Measurements from ENCODE around the gene PDPK1. TPM values are rescaled to one million over a fixed set of nuclear protein-coding genes. Genes with fewer than 3 reads are reported as not detected.
"Not testable (repeated sequence)": the region's sequence is repeated elsewhere in the genome, so short reads cannot be mapped to it uniquely, and the experiment has no call there.

PDPK1 gene
- polyA plus RNA-seq, 1 experiment = 32.4 TPM

DNA sequence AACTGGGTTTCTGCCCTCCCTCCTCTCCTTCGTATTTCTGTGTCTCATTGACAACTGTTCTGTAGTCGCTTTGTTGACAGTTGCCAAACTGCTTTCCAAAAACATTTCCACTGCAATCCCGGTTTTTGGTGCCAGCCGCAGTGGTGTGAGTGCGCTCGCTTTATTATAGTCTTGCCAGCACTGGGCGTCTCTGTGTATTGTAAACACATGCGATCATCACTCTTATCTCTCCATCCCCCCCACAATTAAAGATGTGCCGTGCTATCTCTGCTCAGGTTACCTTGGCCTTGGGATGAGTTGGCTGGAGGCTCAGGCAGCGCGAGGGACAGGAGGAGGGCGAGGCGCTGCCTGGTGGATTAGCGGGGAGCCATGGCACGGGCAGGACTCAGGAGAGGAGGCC is 19.3 kb downstream of the PDPK1 start:
- POLR2A ChIA-PET; H3K4me3 ChIP-seq (ENCODE audit: low read depth, low read length); CTCF ChIA-PET; H3K27ac ChIP-seq (ENCODE audit: low read depth, low read length); H3K27me3 ChIP-seq (ENCODE audit: control insufficient read depth, insufficient read depth, low read length); DNase-seq (ENCODE audit: low read depth, low spot score); H3K9me3 ChIP-seq (ENCODE audit: control insufficient read depth, insufficient read depth, low read length): not testable (repeated sequence)

DNA sequence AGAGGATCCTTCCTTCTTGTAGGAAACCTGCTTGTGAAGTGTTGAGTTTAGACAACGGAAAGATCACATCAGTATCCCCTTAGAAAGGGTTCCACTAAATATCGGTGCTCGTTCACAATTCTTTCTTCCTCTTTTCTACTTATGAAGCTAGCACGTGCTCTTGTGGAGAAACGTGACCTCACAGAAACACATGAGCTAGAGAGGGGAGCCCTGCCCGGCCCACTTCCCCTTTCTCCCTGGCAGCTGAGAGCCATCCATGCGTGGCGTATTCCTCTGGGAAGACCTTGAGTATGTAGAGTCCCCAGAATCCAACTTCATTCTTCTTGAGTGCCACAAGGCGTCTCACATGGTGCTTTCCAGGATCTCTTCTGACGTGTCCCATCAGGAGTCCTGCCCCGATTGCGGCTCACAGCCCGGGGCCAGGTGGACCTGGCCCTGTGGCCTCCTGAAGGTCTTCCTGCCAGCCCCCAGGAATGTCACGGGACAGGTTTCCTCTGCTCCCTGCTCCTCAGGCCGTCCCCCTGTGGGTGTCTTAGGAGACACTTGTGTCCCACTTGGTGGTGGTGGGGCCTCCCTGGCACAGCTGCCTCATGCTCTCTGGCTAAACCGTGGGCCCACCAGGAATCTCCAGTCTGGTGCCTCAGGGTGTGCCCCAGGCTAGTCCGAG is 22.4 kb downstream of the PDPK1 start:
- H3K9me3 ChIP-seq (ENCODE audit: control insufficient read depth, insufficient read depth, low read length); H3K27ac ChIP-seq (ENCODE audit: low read depth, low read length); H3K4me3 ChIP-seq (ENCODE audit: low read depth, low read length); POLR2A ChIA-PET; CTCF ChIA-PET; H3K27me3 ChIP-seq (ENCODE audit: control insufficient read depth, insufficient read depth, low read length); DNase-seq (ENCODE audit: low read depth, low spot score): not testable (repeated sequence)

DNA sequence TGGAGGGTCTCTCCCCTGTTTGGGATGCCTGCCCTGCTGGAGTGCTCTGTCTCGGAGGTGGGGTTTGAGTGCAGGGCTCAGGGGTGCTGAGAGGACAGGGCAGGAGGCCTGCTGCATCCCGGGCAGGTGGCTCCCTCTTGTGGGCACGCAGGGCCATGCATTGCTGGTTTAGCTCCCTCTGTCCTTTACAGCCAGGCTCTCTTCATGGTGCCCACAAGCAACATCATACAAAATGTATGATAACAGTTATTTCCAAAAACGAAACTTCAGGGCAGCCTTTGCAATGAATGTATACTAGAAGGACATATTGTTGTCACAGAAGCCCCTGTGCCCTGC is 22.9 kb downstream of the PDPK1 start:
- DNase-seq (ENCODE audit: low read depth, low spot score); H3K27me3 ChIP-seq (ENCODE audit: control insufficient read depth, insufficient read depth, low read length); H3K9me3 ChIP-seq (ENCODE audit: control insufficient read depth, insufficient read depth, low read length); POLR2A ChIA-PET; H3K27ac ChIP-seq (ENCODE audit: low read depth, low read length); H3K4me3 ChIP-seq (ENCODE audit: low read depth, low read length); CTCF ChIA-PET: not testable (repeated sequence)
- peak; percentile 33; the same call in 1 of the 2 replicates for TF ChIP-seq CTCF (IDR thresholded peaks at IDR 0.05; ENCODE audit: low read depth, low read length)

- H3K4me3 ChIP-seq (ENCODE audit: low read depth, low read length); CTCF ChIA-PET; H3K27me3 ChIP-seq (ENCODE audit: control insufficient read depth, insufficient read depth, low read length); DNase-seq (ENCODE audit: low read depth, low spot score); H3K27ac ChIP-seq (ENCODE audit: low read depth, low read length); POLR2A ChIA-PET; H3K9me3 ChIP-seq (ENCODE audit: control insufficient read depth, insufficient read depth, low read length): not testable (repeated sequence)
These were observed 29.7 kb downstream of the PDPK1 start for GRCh38 chr16:2567506-2567905.

GRCh38 chr16:2568573-2568972 is 30.8 kb downstream of the PDPK1 start:
- CTCF ChIA-PET; POLR2A ChIA-PET; H3K4me3 ChIP-seq (ENCODE audit: low read depth, low read length); H3K27me3 ChIP-seq (ENCODE audit: control insufficient read depth, insufficient read depth, low read length); DNase-seq (ENCODE audit: low read depth, low spot score); H3K27ac ChIP-seq (ENCODE audit: low read depth, low read length); H3K9me3 ChIP-seq (ENCODE audit: control insufficient read depth, insufficient read depth, low read length): not testable (repeated sequence)

DNA sequence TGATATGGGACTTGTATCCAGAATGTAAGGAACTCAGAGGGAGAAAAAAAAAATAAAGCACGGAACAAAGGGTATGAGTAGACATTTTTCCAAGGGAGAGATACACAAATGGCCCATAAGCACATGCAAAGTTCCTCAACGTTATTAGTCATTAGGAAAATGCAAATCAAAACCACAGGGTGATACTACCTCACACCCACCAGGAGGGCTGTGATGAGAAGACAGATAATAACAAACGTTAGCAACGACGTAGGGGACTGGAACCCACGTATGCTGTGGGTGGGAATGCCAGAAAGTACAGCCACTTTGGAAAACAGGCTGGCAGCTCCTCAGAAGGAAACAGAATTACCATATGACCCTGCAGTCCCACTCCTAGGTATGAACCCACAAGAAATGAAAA is 34.9 kb downstream of the PDPK1 start:
- H3K4me3 ChIP-seq (ENCODE audit: low read depth, low read length); CTCF ChIA-PET; H3K9me3 ChIP-seq (ENCODE audit: control insufficient read depth, insufficient read depth, low read length); DNase-seq (ENCODE audit: low read depth, low spot score); H3K27me3 ChIP-seq (ENCODE audit: control insufficient read depth, insufficient read depth, low read length); POLR2A ChIA-PET; H3K27ac ChIP-seq (ENCODE audit: low read depth, low read length): not testable (repeated sequence)

DNA sequence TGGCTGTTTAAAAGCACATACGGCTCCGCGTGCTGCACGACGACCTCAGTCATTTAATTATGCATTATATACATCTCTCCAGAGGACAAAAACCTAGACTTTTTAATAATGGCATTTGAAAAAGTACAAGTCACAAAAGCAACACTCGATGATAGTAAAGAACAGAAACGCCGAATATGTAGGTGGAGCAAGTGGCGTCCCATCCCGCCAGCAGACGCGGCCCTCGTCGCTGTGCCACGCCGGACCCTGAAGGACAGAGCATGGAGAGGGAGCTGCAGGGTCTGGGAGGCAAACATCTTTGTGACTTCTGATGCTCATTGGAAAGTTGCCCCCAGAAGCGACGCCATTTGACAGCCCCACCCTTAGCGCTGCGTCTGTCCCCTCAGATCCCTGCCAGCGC is 38.0 kb downstream of the PDPK1 start:
- H3K9me3 ChIP-seq (ENCODE audit: control insufficient read depth, insufficient read depth, low read length); H3K4me3 ChIP-seq (ENCODE audit: low read depth, low read length); DNase-seq (ENCODE audit: low read depth, low spot score); POLR2A ChIA-PET; CTCF ChIA-PET; H3K27me3 ChIP-seq (ENCODE audit: control insufficient read depth, insufficient read depth, low read length); H3K27ac ChIP-seq (ENCODE audit: low read depth, low read length): not testable (repeated sequence)

DNA sequence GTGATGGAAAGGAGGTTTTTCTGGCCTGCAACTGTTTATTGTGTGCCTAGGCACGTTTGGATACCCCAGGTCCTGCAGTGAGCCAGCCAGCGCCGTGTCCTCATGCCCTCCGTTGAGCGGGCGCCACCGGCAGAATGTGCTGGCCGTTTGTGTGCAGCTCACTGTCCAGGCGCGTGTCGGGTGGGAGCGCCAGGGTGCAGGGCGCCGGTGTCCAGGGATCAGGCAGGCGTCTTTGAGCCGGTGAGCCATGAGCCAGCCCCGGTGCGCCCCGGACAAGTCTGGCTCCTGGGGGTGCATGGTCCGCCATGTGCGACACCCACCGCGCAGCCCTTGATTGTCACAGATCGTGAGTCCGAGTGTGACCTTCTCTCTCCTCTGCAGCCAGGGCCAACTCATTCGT is 39.2 kb downstream of the PDPK1 start:
- CTCF ChIA-PET; H3K4me3 ChIP-seq (ENCODE audit: low read depth, low read length); DNase-seq (ENCODE audit: low read depth, low spot score); POLR2A ChIA-PET; H3K27me3 ChIP-seq (ENCODE audit: control insufficient read depth, insufficient read depth, low read length); H3K27ac ChIP-seq (ENCODE audit: low read depth, low read length); H3K9me3 ChIP-seq (ENCODE audit: control insufficient read depth, insufficient read depth, low read length): not testable (repeated sequence)

GRCh38 chr16:2578905-2579304 is 41.1 kb downstream of the PDPK1 start:
- DNase-seq (ENCODE audit: low read depth, low spot score); POLR2A ChIA-PET; H3K27ac ChIP-seq (ENCODE audit: low read depth, low read length); H3K9me3 ChIP-seq (ENCODE audit: control insufficient read depth, insufficient read depth, low read length); H3K27me3 ChIP-seq (ENCODE audit: control insufficient read depth, insufficient read depth, low read length); CTCF ChIA-PET; H3K4me3 ChIP-seq (ENCODE audit: low read depth, low read length): not testable (repeated sequence)

GRCh38 chr16:2580143-2580542 is 42.3 kb downstream of the PDPK1 start:
- DNase-seq (ENCODE audit: low read depth, low spot score); CTCF ChIA-PET; H3K27ac ChIP-seq (ENCODE audit: low read depth, low read length); H3K27me3 ChIP-seq (ENCODE audit: control insufficient read depth, insufficient read depth, low read length); H3K4me3 ChIP-seq (ENCODE audit: low read depth, low read length); H3K9me3 ChIP-seq (ENCODE audit: control insufficient read depth, insufficient read depth, low read length); POLR2A ChIA-PET: not testable (repeated sequence)

- POLR2A ChIA-PET; DNase-seq (ENCODE audit: low read depth, low spot score); CTCF ChIA-PET: not testable (repeated sequence)
These were observed 43.0 kb downstream of the PDPK1 start for GRCh38 chr16:2580818-2581217.

More at GRCh38 chr16:2580818-2581217, 43.0 kb downstream of the PDPK1 start:
- H3K4me3 ChIP-seq (ENCODE audit: low read depth, low read length); H3K9me3 ChIP-seq (ENCODE audit: control insufficient read depth, insufficient read depth, low read length); H3K27ac ChIP-seq (ENCODE audit: low read depth, low read length); H3K27me3 ChIP-seq (ENCODE audit: control insufficient read depth, insufficient read depth, low read length): not testable (repeated sequence)

Measured in AG04450 (cell line).